T-helper 17 cell (primary cell): ENCODE results near the gene DAAM2. TPM values are rescaled to one million over a fixed set of nuclear protein-coding genes. Genes with fewer than 3 reads are reported as not detected.

Experiments
- ATAC-seq: fragments of 150-1000 bp; cut with Tn5 transposase; 2 replicates; pipeline ENCODE4 v1.10.0; 2021; ENCODE audit warnings: mild to moderate bottlenecking, moderate library complexity
- DNase-seq, 3 donors: peaks; one replicate each; pipeline versions ENCODE4 v3.0.0 to v3.0.0-alpha.2; 2020 to 2021
- H3K9me3 ChIP-seq: one replicate; pipeline ENCODE4 v1.7.0; 2013; ENCODE audit warnings: low read length, mild to moderate bottlenecking; ENCODE audit not compliant: control insufficient read depth, poor library complexity, severe bottlenecking
- H3K27ac Mint-ChIP-seq: one replicate; pipeline ENCODE4 v1.8.0; 2022; ENCODE audit warnings: mild to moderate bottlenecking, moderate library complexity, mixed read lengths
- H3K27me3 Mint-ChIP-seq: one replicate; pipeline ENCODE4 v1.8.0; 2022; ENCODE audit warnings: mixed read lengths
- H3K36me3 Mint-ChIP-seq: one replicate; pipeline ENCODE4 v1.8.0; 2022; ENCODE audit warnings: low read depth, mixed read lengths
- H3K4me1 Mint-ChIP-seq: one replicate; pipeline ENCODE4 v1.8.0; 2022; ENCODE audit warnings: mild to moderate bottlenecking, mixed read lengths
- H3K4me3 Mint-ChIP-seq: one replicate; pipeline ENCODE4 v1.8.0; 2022; ENCODE audit warnings: mild to moderate bottlenecking, moderate library complexity, mixed read lengths
- total RNA-seq, 4 donors: library from RNA in 2 of 4; stranded (reverse) in 2 of 4; gene quantifications; one replicate each; pipeline ENCODE4 v1.2.3 and lab custom pipeline; 2022 to 2026

DAAM2 gene
- total RNA-seq, 2 donors from 2014 or later = not detected

GRCh38 chr6:39932386-39932910 lies 140.3 kb downstream of the DAAM2 start:
- no peak overlapping the region for H3K27ac Mint-ChIP-seq
- H3K4me3 Mint-ChIP-seq = no peak overlapping the region
- H3K4me1 Mint-ChIP-seq = no peaks in the 10 kb centered on the region
- no peaks in the 10 kb centered on the region for H3K36me3 Mint-ChIP-seq
- ATAC-seq = no peak
- DNase-seq = no peak
- peaks cover 26% of the 10 kb centered on the region for H3K27me3 Mint-ChIP-seq
- H3K9me3 ChIP-seq = no peaks in the 10 kb centered on the region

GRCh38 chr6:39933669-39934130 lies 141.5 kb downstream of the DAAM2 start:
- no peak overlapping the region for H3K27ac Mint-ChIP-seq
- ATAC-seq (no peak), DNase-seq (no peak)
- H3K9me3 ChIP-seq = no peaks in the 10 kb centered on the region
- no peaks in the 10 kb centered on the region for H3K36me3 Mint-ChIP-seq
- H3K27me3 Mint-ChIP-seq = peaks cover 31% of the 10 kb centered on the region
- H3K4me1 Mint-ChIP-seq = no peaks in the 10 kb centered on the region
- peak overlapping the region; percentile 67 for H3K4me3 Mint-ChIP-seq

DNA sequence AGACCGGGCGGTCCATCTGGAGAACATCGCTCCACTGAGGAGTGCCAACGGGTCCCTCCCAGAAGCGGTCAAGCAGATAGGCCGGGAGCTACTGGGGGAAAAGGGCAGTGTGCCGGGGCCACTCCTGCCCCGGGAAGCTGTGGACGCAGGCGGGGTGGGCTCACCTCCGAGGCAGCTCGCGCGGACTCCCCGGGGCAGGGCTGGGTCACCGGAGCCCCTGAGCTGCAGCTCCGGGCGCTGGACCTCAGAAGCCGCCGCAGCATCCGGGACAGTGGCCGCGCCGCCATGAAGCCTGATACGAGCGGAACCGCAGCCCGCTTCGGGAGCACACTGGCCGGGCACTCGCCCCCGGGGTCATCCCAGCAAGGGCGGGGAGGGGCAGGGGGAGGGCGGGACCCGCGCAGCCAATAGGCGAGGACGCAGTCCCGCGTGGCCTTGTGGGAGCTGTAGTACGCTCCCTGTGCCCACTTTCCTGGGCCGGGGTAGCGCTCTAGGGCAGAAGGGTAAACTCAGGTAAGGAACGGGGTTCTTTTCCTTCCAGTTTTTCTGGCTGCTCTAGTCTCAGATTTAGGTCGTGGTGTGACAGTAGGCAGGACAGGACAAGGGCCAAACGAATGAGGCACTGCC lies 142.1 kb downstream of the DAAM2 start, which contains the start of gene MOCS1:
Gene MOCS1 (minus strand): TSS at position 332 of the 627 bp plus-strand sequence. CDS start 45 bp downstream, at position 287.
- Mint-ChIP-seq H3K27me3 (peaks cover 32% of the 10 kb centered on the region), H3K36me3 (no peaks in the 10 kb centered on the region), H3K27ac (no peak within 1 kb of the TSS), H3K4me1 (no peaks in the 10 kb centered on the region), H3K4me3 (peak within 1 kb of the TSS; percentile 71)
- H3K9me3 ChIP-seq = no peaks in the 10 kb centered on the region
- ATAC-seq (peak; percentile 68), DNase-seq (no peak)

DNA sequence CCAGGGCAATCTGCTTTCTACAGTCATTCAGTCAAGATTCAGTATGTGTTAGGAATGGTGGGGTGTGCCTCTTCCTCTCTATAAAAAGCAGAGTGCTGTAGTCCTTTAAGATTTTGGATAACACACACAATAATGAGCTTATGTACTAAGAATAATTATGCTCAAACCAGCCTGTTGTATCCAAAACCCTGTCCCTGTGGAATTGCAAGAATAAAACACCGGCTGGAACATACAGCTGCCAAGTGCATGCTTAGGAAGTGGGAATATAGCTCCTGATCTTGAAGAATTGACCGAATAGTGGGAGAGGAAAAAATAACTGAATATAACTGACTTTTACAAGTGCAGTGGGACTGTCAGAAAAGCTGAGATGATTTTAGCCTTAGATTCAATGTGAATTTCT lies 143.1 kb downstream of the DAAM2 start:
- Mint-ChIP-seq H3K27ac (no peak overlapping the region), H3K27me3 (peaks cover 32% of the 10 kb centered on the region), H3K4me1 (no peaks in the 10 kb centered on the region), H3K4me3 (peak overlapping the region; percentile 32), H3K36me3 (no peaks in the 10 kb centered on the region)
- ATAC-seq = no peak
- no peak for DNase-seq
- no peaks in the 10 kb centered on the region for H3K9me3 ChIP-seq

DNA sequence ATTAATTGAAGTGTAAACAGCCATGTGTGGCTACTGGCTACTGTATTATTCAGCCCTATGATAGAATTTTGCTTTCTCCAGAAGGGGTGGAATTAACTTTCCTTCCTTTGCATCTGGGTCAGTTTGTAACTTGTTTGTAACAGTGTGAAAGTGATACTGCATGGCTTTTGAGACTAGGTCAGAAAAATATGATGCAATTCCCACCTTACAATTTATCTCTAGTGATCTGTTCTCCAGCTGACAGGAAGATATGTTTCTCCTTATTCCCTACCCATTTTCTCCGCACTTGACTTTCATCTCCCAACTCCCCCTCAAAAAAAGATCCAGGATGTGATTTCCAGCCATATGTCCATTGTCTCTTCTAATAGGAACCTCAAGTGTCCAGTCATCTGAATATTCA lies 144.7 kb downstream of the DAAM2 start:
- H3K27me3 Mint-ChIP-seq = peaks cover 30% of the 10 kb centered on the region
- no peak overlapping the region for H3K27ac Mint-ChIP-seq
- no peak for ATAC-seq

DNA sequence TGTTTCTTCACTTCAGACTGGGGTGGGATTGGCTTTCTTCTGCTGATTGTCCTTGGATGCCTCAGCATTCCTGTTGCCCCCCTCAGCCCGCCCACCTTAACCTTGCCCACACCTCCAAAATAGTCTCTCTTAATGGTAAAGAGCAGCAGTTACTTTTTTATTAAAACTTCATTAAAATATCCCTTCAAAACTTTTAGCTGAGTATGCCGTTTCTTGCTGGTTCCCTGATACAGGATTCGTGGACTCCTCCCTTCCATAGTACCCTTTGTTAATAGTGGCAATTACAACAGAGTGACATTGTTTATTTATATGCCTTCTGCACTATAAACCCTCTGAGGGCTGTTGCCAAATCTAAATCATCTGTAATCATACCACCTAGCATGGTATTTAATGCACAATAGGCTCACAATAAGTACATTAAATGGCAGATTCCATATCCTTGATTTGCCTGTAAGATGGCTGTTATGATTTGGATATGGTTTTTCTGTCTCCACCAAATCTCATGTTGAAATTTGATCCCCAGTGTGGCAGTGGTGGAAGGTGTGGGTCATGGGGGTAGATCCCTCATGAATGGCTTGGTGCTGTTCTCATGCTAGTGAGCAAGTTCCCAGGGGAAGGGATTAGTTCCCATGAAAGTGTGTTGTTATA lies 145.6 kb downstream of the DAAM2 start:
- ATAC-seq (no peak), DNase-seq (no peak)
- Mint-ChIP-seq H3K27me3 (peaks cover 26% of the 10 kb centered on the region), H3K27ac (no peak overlapping the region), H3K36me3 (no peaks in the 10 kb centered on the region), H3K4me1 (no peaks in the 10 kb centered on the region), H3K4me3 (no peak overlapping the region)
- H3K9me3 ChIP-seq = no peaks in the 10 kb centered on the region

More for the DNA sequence above, 144.7 kb downstream of the DAAM2 start:
- no peak for DNase-seq
- no peaks in the 10 kb centered on the region for H3K9me3 ChIP-seq
- Mint-ChIP-seq H3K4me1 (no peaks in the 10 kb centered on the region), H3K4me3 (no peak overlapping the region), H3K36me3 (no peaks in the 10 kb centered on the region)

GRCh38 chr6:39938773-39939654 lies 146.8 kb downstream of the DAAM2 start:
- H3K27me3 Mint-ChIP-seq = peaks cover 20% of the 10 kb centered on the region
- H3K4me3 Mint-ChIP-seq = no peak overlapping the region
- no peak for DNase-seq

GRCh38 chr6:39941138-39941537 lies 149.0 kb downstream of the DAAM2 start:
- H3K4me3 Mint-ChIP-seq = no peak overlapping the region
- H3K36me3 Mint-ChIP-seq = no peaks in the 10 kb centered on the region
- H3K9me3 ChIP-seq = no peaks in the 10 kb centered on the region
- ATAC-seq = no peak
- peaks cover 8% of the 10 kb centered on the region for H3K27me3 Mint-ChIP-seq
- no peaks in the 10 kb centered on the region for H3K4me1 Mint-ChIP-seq
- DNase-seq = no peak
- no peak overlapping the region for H3K27ac Mint-ChIP-seq

More at GRCh38 chr6:39938773-39939654, 146.8 kb downstream of the DAAM2 start:
- H3K9me3 ChIP-seq = no peaks in the 10 kb centered on the region
- Mint-ChIP-seq H3K4me1 (no peaks in the 10 kb centered on the region), H3K27ac (no peak overlapping the region), H3K36me3 (no peaks in the 10 kb centered on the region)
- ATAC-seq = no peak

DNA sequence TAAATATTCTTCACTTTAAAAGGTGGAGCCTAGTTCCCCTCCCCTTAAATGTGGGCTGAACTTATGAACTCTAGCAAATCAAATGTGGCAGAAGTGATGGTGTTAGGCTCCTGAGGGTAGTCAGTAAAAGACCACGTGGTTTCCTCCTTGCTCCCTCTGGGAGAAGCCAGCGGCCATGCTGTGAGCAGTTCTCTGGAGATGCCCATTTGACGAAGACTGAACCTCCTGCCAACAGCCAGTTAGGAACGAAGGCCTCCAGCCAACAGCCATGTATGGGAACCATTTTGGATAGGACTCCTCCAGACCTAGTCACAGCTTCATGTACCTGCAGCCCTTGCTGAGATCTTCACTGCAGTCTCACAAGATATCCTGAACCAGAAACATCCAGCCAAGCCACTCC lies 149.6 kb downstream of the DAAM2 start:
- peaks cover 6% of the 10 kb centered on the region for H3K27me3 Mint-ChIP-seq
- no peak for ATAC-seq

DNA sequence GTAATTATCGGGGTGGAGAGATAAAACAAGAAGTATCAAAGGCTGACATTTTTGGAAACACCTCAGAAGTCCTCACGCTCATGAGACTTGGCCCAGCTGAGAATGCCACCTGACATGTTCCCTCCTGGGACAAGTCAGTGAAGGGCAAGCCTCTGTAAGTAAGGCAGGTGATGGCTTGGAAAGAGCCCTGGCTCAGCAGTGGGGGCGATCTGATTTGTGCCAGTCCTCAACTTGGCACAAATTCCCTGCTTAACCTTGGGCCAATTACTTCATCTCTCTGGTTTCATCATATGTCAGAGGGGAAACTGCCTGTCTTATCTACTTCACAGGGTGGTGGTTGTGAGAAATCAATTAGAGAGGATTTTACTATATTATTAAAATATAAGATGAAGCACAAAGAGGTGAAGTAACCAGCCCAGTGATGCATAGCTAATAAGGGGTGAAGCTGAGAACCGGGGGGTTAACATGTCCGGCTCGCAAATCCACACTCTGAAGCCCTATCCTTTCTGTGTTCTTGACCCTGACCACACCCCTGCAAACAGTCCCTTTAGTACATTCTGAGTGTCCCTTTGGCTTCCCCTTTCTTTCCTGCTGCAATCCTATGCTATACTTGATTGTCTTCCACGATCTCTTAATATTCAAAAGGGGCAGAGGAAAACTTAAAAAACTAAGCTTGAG lies 150.9 kb downstream of the DAAM2 start:
- no peak overlapping the region for H3K4me3 Mint-ChIP-seq
- no peaks in the 10 kb centered on the region for H3K9me3 ChIP-seq
- no peaks in the 10 kb centered on the region for H3K36me3 Mint-ChIP-seq
- H3K4me1 Mint-ChIP-seq = no peaks in the 10 kb centered on the region
- ATAC-seq (no peak), DNase-seq (no peak)
- peaks cover 6% of the 10 kb centered on the region for H3K27me3 Mint-ChIP-seq
- no peak overlapping the region for H3K27ac Mint-ChIP-seq

More for the DNA sequence above, 149.6 kb downstream of the DAAM2 start:
- no peak for DNase-seq
- Mint-ChIP-seq H3K4me3 (no peak overlapping the region), H3K27ac (no peak overlapping the region), H3K4me1 (no peaks in the 10 kb centered on the region), H3K36me3 (no peaks in the 10 kb centered on the region)
- no peaks in the 10 kb centered on the region for H3K9me3 ChIP-seq

DNA sequence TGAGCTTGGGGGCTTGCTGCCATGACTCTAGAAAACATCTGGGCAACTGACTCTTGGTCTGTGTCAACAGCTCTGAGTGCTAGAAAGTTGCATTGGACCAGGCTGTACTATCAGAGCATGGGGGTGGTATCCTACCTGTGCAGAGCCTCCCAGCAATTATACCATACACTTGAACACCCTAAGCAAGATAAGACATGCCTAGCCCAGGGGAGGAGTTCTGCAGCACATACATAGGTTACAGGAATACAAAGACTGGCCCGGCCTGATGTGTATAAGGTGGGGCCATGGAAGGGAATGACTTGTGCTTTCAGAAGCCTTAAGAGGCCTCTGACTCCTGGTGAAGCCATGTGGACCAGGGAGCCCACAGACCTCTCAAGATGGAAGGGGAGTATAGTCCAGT lies 153.4 kb downstream of the DAAM2 start:
- Mint-ChIP-seq H3K36me3 (no peaks in the 10 kb centered on the region), H3K4me1 (no peaks in the 10 kb centered on the region), H3K27me3 (no peaks in the 10 kb centered on the region), H3K4me3 (no peak overlapping the region), H3K27ac (no peak overlapping the region)
- DNase-seq (no peak), ATAC-seq (no peak)
- no peaks in the 10 kb centered on the region for H3K9me3 ChIP-seq

DNA sequence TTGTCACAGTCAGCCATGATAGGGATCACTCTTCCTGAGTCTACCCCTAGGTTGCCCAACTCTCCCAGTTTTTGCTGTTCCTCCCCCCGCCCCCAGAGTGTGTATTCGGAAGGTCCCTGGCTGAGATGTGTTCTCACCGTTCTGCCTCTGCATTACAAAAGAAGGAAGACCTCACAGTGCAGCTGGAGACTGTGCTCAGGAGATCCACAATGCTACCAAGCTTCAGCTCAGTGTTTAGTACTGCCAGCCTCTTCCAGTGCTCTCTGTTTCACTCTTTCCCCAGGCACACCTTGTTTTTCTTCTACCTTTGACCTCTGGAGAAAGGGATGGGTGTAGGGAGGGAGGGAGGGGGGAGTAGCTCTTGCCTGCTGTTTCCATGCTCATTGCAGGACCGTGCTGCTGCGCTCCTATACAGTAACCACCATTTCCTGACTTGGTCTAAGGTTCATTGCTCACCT lies 155.5 kb downstream of the DAAM2 start:
- no peak overlapping the region for H3K4me3 Mint-ChIP-seq
- H3K36me3 Mint-ChIP-seq = no peaks in the 10 kb centered on the region
- H3K9me3 ChIP-seq = no peaks in the 10 kb centered on the region
- no peaks in the 10 kb centered on the region for H3K4me1 Mint-ChIP-seq
- DNase-seq (no peak), ATAC-seq (no peak)
- no peaks in the 10 kb centered on the region for H3K27me3 Mint-ChIP-seq
- H3K27ac Mint-ChIP-seq = no peak overlapping the region
